Measurements from ENCODE around the gene CUL1.

GRCh38 chr7:148830897-148831692 is 132.4 kb downstream of the CUL1 start:
- TF ChIP-seq POLR2A (IDR thresholded peaks at IDR 0.05) = no peak
- no peak for TF ChIP-seq EP300 (IDR thresholded peaks at IDR 0.05)

Data from ovary (tissue), 1 donor.